Peyer's patch (tissue), 4 donors: ENCODE results near the gene GJA4. TPM values are rescaled to one million over a fixed set of nuclear protein-coding genes. Genes with fewer than 3 reads are reported as not detected.
A peak's percentile ranks its signal among the peaks of the same experiment; 100 is the strongest.

Experiments used
- DNase-seq, 3 donors: peaks; one replicate each; pipeline ENCODE4 v3.0.0-alpha.2; 2017 to 2019
- H3K27ac ChIP-seq, 4 donors: fragments of 200-600 bp; sonication (generic); one replicate each; pipeline ENCODE4 v1.5.1; 2016 to 2019
- H3K27me3 ChIP-seq, 2 donors: fragments of 200-600 bp; sonication (generic); one replicate each; pipeline ENCODE4 v1.5.1; 2019
- H3K36me3 ChIP-seq, 3 donors: fragments of 200-600 bp; sonication (generic); one replicate each; pipeline ENCODE4 v1.5.1; 2016 to 2019
- H3K4me1 ChIP-seq, 4 donors: fragments of 200-600 bp; sonication (generic); one replicate each; pipeline ENCODE4 v1.5.1; 2016 to 2019
- H3K4me3 ChIP-seq, 4 donors: fragments of 200-600 bp; sonication (generic); 1 replicate in 3 of 4; 2 replicates in 1 of 4; pipeline ENCODE4 v1.5.1; 2016 to 2019; ENCODE audit warnings: mild to moderate bottlenecking in 1 of 4
- H3K9me3 ChIP-seq, 4 donors: fragments of 200-600 bp; sonication (generic); one replicate each; pipeline ENCODE4 v1.5.1; 2016 to 2019; ENCODE audit warnings: mild to moderate bottlenecking in 1 of 4
- POLR2A ChIP-seq, 2 donors: fragments of 450-650 bp; IDR thresholded peaks; one replicate each; pipeline ENCODE4 v1.5.1; 2017; ENCODE audit warnings: antibody characterized with exemption in 2 of 2, mild to moderate bottlenecking in 2 of 2, moderate library complexity in 2 of 2
- total RNA-seq, 4 donors: library from RNA; depleted of rRNA; stranded (reverse); fragments of >200 nt; gene quantifications; one replicate each; pipeline ENCODE4 v1.1.0, GENCODE V29; 2016
- TF ChIP-seq, protein P1 (sequence below), 6 experiments: fragments of 450-650 bp in 4 of 6; fragments of 200-600 bp in 2 of 6; sonication (generic) in 1 of 6; IDR thresholded peaks; one replicate each; pipeline ENCODE4 v1.5.1; 2017 to 2019; ENCODE audit warnings: antibody characterized with exemption in 6 of 6, mild to moderate bottlenecking in 3 of 6, moderate library complexity in 1 of 6

Gene GJA4
- total RNA-seq, result 1 to 10 TPM; 2.5 to 6.1 (median 4.3) TPM

DNA sequence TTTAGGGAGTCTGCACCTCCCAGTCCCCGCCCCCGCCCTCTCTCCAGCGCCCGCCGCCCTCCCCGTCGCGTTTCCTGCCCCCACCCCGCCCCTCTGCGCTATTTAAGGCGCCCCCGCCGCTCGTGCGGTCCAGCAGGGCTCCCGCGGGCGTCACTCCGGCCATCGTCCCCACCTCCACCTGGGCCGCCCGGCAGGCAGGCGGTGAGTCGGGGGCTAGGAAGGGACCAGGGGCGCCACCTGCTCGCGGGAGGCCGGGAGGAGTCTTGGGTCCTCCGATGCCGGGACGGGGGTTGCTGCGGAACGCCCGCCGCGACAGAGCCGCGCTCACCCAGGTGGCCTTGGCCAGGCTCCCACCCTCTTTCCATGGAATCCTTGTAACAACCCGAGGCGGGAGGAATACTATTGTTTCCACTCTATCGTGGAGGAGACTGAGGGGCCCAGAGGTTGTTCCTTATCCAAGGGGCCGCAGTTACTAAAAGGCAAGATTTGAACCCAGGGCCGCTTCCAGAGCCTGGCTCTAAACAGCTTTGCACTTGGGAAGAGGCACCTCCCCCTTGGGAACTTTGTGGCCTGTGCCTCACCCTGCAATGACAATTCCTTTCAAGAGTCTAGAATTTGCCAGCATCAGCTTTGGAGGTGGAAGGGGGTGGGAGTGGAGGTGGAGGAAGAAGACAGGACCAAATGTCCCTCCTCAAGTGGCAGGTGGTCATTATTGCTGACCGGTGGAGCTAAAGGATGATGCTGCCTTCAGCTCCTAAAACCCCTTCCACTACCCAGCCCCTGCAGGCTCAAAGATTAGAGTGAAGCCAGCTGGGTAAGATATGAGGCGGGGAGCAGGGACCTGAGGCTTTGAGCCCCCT lies at the start of gene GJA4:
GJA4 (plus strand) TSS at position 132 of the 860 bp plus-strand sequence. CDS start 1,215 bp downstream, outside the sequence.
- Histone ChIP-seq H3K36me3 (no peaks in the 10 kb centered on the region), H3K27ac (peak within 1 kb of the TSS in 2 of 4 donors; percentile 39 to 49), H3K4me1 (peaks cover 0 to 5% (median 0%) of the 10 kb centered on the region in 4 donors), H3K27me3 (no peaks in the 10 kb centered on the region), H3K4me3 (peak within 1 kb of the TSS in 3 of 4 donors; percentile 22 to 42 (median 36)), H3K9me3 (no peaks in the 10 kb centered on the region)
- no peak for DNase-seq
- TF ChIP-seq, protein P1, sequence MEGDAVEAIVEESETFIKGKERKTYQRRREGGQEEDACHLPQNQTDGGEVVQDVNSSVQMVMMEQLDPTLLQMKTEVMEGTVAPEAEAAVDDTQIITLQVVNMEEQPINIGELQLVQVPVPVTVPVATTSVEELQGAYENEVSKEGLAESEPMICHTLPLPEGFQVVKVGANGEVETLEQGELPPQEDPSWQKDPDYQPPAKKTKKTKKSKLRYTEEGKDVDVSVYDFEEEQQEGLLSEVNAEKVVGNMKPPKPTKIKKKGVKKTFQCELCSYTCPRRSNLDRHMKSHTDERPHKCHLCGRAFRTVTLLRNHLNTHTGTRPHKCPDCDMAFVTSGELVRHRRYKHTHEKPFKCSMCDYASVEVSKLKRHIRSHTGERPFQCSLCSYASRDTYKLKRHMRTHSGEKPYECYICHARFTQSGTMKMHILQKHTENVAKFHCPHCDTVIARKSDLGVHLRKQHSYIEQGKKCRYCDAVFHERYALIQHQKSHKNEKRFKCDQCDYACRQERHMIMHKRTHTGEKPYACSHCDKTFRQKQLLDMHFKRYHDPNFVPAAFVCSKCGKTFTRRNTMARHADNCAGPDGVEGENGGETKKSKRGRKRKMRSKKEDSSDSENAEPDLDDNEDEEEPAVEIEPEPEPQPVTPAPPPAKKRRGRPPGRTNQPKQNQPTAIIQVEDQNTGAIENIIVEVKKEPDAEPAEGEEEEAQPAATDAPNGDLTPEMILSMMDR (IDR thresholded peaks at IDR 0.05), result no peak
- no peak for TF ChIP-seq POLR2A (IDR thresholded peaks at IDR 0.05)

DNA sequence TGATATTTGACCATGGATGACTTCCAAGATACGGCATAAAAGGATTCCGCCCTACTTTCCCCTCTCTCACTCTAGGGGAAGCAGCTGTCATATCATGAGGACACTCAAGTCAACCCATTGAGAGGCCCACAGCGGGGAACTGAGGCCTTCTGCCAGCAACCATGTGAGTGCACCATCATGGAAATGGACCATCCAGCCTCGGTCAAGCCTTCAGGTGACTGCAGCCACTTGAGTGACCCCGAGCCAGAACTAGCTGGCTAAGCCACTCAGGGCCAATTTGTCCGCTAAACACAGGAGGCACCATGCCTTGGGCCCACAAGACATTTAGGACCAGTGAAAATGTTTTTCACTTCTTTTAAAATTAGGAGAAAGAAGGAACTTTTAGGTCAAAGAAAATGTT lies 49.0 kb upstream of the GJA4 start:
- no peak for DNase-seq
- no peak for TF ChIP-seq POLR2A (IDR thresholded peaks at IDR 0.05)
- TF ChIP-seq, protein P1 (IDR thresholded peaks at IDR 0.05), result no peak

DNA sequence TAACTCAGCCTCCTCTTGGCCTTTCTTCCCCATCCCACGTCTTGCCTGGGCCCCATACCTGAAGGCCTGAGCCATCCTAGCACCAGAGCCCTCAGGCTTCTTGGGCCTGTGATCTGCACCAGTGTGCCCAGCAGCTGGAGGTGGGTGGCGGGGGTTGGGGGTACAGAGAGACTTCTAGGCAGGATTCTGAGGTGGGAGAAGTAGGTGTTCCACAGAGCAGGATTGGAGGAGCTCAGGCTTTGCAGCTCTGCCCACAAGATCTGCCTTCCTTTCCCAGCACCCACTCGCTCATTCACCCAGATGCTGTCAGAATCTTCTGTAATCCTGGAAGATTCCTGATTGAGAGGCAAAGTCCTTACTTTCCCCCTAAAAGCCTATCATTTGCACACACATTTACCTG lies 47.9 kb upstream of the GJA4 start:
- no peak overlapping the region for H3K4me3 ChIP-seq
- H3K4me1 ChIP-seq, result peaks cover 0 to 6% (median 0%) of the 10 kb centered on the region in 4 donors
- H3K36me3 ChIP-seq, result no peaks in the 10 kb centered on the region
- TF ChIP-seq, protein P1 (IDR thresholded peaks at IDR 0.05), result no peak
- TF ChIP-seq POLR2A (IDR thresholded peaks at IDR 0.05), result no peak
- no peak for DNase-seq
- H3K27ac ChIP-seq, result no peak overlapping the region
- H3K27me3 ChIP-seq, result no peaks in the 10 kb centered on the region
- H3K9me3 ChIP-seq, result no peaks in the 10 kb centered on the region

More for the DNA sequence above, 49.0 kb upstream of the GJA4 start:
- Histone ChIP-seq H3K27me3 (no peaks in the 10 kb centered on the region), H3K36me3 (no peaks in the 10 kb centered on the region), H3K27ac (no peak overlapping the region), H3K4me3 (no peak overlapping the region), H3K9me3 (no peaks in the 10 kb centered on the region), H3K4me1 (peaks cover 0 to 6% (median 0%) of the 10 kb centered on the region in 4 donors)

DNA sequence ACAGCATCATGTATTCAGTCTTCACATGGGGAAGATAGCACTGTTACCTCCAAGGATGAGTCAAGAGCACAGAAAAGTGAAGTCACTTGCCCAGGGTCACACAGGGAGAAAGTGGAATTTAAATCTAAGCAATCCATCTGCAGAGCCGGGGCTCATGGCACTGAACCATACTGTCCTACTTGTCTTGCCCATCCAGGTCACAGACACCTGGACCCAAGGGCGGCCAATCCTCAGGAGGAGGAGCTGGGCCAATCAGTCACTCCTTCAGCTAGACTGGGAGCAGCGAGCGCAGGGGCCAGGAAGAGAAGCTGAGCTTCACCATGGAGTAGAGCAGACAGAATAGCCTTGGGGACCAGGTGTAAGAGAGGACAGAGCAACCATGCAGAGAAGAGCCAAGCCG lies 47.1 kb upstream of the GJA4 start:
- Histone ChIP-seq H3K27me3 (no peaks in the 10 kb centered on the region), H3K27ac (no peak overlapping the region), H3K4me3 (no peak overlapping the region), H3K36me3 (no peaks in the 10 kb centered on the region), H3K4me1 (peaks cover 0 to 6% (median 0%) of the 10 kb centered on the region in 4 donors), H3K9me3 (no peaks in the 10 kb centered on the region)
- DNase-seq, result no peak
- no peak for TF ChIP-seq POLR2A (IDR thresholded peaks at IDR 0.05)
- TF ChIP-seq, protein P1 (IDR thresholded peaks at IDR 0.05), result no peak

DNA sequence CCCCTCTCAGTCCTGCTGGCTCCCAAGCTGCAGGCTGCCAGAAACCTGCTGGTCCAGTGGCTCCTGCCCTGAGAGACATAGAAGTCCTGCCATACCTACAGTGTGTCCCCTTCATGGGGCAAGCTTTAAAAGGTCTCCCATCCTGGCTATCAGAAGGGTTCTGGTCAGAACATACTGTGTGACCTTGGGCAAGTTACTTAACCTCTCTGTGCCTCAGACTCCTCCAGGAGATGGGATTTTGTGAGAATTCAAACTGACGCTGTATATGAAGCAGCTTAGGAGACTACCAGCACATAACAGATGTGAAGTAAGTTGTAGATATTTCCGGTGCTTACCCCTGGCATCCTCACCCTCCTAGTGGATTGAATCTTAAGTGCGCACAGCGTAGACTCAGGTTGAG lies 46.7 kb upstream of the GJA4 start:
- Histone ChIP-seq H3K9me3 (no peaks in the 10 kb centered on the region), H3K36me3 (no peaks in the 10 kb centered on the region), H3K27me3 (no peaks in the 10 kb centered on the region), H3K4me1 (peaks cover 0 to 6% (median 0%) of the 10 kb centered on the region in 4 donors), H3K27ac (no peak overlapping the region), H3K4me3 (no peak overlapping the region)
- TF ChIP-seq, protein P1 (IDR thresholded peaks at IDR 0.05), result no peak
- TF ChIP-seq POLR2A (IDR thresholded peaks at IDR 0.05), result no peak
- no peak for DNase-seq
